ENCODE data around the gene YBEY.

YBEY gene

DNA sequence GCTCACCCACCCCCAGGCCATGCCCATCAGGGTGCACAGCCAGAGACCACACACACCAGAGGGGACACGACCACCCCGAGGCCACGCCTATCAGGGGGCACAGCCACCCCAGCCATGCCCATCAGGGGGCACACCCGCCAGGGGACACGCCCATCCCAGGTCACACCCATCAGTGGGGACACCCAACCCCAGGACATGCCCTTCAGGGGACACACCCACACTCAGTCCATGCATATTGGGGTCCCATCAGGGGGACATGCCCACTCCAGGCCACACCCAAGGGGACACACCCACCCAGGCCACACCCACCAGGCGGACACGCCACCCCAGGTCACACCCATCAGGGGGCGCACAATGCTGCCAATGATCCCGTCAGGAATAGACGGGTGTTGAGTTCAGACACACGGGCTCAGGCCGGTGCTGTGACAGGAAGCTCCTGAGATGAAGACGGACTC, 21.4 kb upstream of the YBEY start:
- DNase-seq (ENCODE audit: low read depth), result no peak

DNA sequence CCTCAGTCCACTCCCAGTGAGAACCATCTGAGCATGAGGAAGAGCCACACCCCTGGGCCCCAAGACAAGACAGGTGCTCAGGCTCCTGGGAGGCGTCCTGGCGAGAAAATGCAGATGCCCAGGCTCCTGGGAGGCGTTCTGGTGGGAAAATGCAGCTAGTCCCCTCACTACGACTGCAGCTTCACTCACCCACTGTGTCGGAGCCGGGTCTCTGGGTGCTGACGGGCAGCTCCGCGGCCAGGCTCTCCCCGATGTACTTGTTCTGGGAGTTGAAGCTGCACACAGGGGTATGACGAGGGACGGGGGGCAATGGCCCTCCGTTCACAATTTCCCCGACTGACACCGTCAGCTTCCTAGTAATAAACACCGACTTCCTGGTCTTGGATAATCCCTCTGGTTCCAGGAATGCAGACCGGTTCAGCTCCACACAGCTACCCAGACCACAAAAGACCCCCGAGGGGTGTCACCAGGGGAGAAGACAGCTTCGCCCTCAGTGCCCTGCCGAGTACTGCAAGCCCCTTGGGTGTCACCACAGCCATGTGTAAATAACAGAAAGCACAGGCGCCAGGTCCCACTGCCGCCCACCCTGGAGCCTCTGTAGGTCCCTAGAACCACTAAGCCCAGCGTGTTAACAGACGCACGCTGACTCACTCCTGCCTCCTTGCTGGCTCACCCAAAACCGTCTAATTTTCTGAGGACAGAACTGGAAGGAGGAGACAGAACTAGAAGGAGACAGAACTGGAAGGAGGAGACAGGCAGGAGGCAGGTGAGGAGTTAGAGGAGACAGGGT, 20.2 kb upstream of the YBEY start:
- DNase-seq (ENCODE audit: low read depth), result no peak

DNA sequence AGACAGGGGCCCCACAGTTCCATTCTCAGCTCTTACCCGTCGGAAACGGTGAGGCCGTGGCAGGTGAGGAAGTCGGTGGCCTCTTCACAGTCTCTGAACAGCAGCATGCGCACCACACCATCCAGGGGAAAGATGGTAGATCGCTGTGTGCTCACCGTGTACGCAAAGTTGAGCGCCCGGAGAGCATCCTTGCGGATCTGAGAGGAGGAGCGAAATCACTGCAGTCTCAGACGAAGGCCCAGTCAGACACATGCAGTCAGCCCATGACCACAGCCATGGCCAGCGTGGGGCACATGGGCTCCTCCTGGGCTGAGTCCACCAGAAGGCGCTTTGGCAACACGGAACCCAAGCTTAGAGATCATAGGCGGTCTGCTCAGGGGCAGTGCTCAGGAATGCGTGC, 19.2 kb upstream of the YBEY start:
- DNase-seq (ENCODE audit: low read depth), result no peak

DNA sequence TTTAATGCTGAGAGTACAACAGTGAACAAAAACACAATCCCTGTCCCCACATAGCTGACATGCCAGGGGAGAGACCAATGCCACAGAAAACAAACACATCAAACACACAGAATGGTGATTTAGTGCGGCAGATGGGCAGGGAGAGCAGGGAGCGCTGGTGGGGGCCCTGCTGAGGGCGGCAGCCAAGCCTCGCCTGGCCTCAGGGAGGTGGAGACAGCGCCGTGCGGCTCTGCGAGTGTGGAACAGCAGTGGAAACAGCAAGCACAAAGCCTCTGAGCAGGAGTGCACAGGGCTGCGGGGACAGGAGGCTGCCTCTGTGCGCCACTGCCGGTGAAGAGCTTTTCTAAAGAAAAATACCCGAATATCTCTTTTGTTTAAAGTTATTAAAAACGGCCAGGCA, 17.8 kb upstream of the YBEY start:
- no peak for DNase-seq (ENCODE audit: low read depth)

DNA sequence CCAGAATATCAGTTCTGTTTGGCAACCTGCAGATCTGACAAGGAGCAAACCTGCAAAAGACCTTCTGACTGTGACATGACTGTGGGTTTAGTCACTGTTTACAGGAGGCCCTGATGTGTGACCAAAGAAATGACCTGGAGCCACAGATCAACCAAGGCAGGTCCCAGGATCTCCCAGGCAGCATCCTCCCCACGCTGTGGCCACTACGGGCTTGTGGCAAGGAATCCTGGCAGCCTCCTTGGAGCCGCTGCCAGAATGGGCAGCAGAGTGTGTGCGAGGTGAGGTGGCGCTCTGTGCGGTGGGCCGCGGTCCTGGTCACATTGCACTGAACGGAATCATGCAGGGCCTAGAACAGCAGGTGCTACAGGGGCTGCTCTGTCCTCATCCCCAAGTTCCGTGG, 16.7 kb upstream of the YBEY start:
- no peak for DNase-seq (ENCODE audit: low read depth)

DNA sequence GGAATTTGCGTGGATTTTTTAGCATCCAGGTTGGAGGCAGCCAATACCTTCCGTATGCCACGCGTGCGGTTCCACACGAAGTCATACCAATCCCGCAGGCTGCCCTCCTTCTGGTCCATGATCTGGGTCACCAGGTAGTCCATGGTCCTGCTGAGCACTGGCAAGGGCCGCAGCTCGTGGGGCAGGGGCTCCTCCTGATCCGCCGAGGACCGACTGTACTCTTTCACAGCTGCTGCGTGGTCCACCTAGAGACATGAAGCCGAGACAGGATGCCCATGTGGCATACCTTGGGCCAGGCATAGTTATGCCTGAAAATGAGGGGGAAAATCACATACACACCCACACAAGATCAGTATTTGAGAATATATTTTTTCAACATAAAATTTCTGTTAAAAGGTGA, 12.8 kb upstream of the YBEY start:
- DNase-seq (ENCODE audit: low read depth), result no peak

DNA sequence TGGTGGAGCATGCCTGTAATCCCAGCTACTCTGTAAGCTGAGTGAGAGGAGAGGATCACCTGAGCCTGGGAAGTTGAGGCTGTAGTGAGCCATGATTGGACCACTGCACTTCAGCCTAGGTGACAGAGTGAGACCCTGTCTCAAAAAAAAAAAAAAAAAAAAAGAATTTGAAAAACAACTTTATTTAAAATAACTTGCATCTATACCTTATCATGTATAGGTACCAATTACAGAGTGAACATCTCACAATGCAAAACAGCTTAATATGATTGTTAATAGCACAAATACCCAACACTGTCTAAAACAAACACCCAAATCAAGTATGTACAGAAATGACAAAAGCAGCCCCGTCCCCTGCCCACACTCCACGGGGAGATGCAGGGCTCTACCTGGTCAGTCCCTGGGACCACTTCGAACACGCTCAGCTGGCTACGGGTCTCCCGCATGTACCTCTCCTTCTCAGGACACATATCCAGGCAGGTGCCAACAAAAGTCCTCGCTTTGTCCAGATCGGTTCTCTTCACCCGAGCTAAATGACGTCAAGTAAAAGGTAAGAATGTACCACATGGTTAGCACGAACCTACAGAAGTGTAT, 11.2 kb upstream of the YBEY start:
- no peak for DNase-seq (ENCODE audit: low read depth)

DNA sequence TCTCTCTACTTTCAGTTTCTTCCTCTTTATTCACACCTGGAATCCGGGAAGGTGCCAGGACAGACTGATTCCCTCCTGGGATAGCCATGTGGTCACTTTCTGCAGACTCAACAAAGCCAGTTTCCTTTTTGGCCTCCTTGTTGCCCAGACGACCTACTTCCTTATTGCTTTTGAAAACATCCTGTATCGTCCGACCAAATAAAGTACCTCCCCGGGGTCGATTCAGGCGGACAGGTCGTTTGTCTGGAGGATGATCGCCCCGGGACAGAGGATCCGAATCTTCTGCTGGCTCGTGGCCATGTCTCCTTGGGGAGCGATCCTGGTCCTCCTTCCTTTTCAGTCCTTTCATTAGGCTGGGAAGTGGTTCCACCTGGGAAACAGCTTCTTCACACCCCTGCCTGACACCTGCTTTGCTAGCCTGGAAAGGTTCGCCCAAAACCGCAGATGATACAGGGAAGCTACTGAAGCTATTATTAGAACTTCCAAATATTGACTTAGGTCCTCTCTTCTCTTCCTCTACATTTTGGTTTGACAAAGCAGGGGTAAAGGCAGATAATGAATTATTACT, 2.0 kb upstream of the YBEY start:
- DNase-seq (ENCODE audit: low read depth), result no peak

DNA sequence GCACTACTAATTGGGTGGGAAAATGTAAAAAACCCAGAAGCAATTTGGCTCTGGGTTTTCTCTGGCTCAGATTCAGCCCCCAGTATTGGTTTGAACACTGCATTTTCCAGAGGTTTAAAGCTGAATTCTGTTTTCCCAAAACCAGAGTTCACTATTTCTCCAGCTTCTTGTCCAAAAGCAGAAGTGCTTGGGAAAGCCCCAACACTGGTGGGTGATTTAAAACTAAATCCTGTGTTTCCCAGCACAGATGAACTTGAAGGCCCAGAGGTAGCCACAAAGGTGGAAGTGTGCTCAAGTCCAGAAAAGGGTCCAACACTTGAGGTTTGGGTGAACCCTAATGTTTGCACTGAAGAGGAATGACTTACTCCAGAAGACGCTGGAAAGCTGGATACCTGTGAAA, 1.4 kb upstream of the YBEY start:
- no peak for DNase-seq (ENCODE audit: low read depth)

DNA sequence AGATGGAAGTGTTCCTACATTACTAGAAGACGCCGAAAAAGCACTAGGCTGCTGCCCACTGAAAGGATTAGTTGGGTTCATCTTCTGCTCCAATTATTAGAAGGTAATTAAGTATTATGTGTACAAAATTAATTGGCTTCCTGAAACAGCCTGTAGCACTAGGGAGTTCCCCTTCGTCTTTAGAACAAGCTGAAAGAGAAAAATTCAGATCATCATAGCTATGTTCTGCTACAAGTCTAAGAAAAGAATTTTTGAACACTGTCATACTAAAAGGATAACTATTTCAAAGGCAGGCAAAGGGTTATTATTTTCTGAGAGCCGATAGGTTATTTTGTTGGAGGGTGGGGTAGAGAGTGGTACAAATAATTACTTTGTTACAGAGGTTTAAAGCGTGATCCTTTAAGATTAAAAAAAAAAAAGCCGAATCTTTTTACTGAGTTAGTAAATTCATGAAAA, 908 bp upstream of the YBEY start, which contains the start of gene MCM3AP:
MCM3AP (minus strand) TSS at position 406 of the 456 bp plus-strand sequence; CDS start at position 81, 325 bp downstream.
- DNase-seq (ENCODE audit: low read depth), result no peak

DNA sequence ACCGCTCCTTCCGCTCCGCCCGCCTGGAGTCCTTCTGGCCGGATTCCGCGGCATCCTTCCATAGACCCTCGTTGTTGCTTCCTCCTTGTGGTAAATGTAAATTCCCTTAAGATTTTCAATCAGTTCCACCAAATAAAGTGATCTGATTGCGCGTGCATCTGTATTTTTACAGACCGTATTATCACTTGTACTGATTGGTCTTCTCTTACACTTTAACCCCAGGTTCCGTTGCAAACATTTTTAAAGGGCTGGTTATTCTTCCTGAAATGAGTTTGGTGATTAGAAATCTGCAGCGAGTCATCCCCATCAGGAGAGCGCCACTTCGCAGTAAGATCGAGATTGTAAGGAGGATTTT, 483 bp downstream of the YBEY start:
- no peak for DNase-seq (ENCODE audit: low read depth)

DNA sequence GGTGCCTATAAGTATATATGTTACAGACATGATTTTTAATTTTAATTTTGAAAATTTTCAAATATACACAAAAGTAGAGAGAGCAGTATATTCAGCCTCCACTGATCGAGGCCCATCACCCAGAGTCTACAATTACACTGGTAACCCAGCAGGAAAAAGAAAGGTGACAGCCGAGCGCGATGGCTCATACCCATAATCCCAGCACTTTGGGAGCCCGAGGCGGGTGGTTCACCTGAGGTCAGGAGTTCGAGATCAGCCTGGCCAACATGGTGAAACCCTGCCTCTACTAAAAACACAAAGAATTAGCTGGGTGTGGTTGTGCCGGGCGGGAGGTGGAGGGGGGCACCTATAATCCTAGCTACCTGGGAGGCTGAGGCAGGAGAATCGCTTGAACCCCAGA, 1.4 kb downstream of the YBEY start:
- DNase-seq (ENCODE audit: low read depth), result no peak

DNA sequence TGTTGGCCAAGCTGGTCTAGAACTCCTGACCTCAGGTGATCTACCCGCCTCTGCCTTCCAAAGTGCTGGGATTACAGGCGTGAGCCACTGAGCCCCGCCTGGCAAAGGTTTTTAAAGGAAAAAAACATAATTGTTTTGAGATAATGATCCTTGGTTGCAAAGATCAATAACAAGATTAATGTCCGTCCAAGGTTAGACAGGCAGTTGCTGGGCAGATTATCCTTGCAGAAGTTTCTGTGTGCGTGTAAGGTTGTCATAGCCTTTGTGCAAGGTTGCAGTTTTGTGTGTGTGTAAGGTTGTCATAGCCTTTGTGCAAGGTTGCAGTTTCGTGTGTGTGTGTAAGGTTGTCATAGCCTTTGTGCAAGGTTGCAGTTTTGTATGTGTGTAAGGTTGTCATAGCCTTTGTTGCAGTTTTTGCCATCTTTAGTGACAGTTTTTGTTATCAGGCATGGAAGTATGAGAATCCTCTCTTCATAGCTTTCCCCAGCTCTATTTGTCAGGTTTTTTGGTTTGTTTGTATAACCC, 3.6 kb downstream of the YBEY start:
- no peak for DNase-seq (ENCODE audit: low read depth)

DNA sequence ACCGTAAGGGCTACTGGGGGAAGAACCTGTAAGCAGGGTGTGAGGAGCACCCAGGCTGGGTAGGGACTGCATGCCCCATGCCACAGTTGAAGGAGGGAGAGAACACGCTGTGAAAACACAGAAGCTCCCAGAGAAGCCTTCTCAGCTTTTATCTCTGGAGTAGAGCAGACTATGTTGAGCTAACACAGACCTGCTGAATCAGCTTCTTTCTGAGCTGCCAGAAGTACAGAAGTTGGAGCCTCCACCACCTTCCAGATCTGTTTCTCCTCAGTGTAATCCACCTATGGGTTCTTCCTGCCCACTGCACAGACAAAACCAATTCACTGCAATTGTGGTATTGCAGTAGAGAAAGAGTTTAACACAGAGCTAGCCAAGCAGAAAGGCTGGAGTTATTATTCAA, 5.4 kb downstream of the YBEY start:
- DNase-seq (ENCODE audit: low read depth), result no peak

DNA sequence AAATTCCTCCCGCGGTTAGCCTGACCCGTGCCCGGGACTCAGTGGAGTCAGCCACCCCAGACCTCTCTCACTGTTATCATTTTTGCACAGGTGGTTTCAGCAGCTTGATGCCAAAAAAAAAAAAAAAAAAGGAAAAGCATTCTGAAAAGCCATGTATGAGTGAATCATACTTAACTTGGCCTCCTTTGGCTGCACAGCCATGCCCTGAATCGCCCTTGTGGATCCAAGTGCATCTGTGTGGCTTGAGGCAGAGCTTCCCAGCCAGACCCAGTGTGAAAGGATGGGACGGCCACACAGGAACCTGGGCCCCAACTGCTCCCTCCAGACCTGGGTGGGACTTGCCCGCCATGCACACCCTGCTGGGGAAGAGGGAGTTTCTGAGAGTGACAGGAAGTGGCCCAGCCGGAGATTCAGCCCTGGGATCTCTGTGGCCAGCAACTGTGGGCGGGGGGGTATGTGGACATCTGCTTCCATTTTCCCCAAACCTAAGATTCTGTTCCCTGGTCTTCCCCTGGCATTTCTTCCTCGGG, 8.6 kb downstream of the YBEY start:
- no peak for DNase-seq (ENCODE audit: low read depth)

DNA sequence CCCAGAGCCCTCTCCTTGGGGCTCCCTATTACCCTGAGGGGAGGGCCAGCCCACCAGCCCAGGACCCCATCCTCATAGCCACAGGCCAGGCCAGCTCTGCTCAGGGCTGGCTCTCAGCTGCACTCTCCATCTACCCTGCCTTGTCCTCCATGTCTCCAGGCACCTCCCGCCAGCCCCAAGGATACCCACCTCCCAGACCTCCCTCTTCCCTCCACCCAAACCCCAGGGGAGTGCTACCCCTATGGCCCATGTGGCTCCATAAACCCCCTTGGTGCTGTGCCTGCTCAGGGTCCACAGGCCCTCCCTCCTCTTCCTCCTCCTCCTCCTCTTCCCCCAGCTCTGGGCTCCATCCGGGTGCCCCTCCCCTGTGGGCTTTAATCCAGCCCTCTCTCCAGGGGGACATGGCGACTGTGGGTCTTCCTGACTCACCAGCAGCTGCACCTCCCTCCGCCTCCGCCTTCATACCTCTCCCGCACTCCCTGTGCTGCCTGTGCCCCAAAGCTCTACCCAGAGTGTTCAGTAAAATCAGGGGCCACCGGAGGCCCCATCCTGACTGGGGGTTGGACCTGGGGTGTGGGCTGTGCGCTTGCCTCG, 9.1 kb downstream of the YBEY start:
- DNase-seq (ENCODE audit: low read depth), result no peak

DNA sequence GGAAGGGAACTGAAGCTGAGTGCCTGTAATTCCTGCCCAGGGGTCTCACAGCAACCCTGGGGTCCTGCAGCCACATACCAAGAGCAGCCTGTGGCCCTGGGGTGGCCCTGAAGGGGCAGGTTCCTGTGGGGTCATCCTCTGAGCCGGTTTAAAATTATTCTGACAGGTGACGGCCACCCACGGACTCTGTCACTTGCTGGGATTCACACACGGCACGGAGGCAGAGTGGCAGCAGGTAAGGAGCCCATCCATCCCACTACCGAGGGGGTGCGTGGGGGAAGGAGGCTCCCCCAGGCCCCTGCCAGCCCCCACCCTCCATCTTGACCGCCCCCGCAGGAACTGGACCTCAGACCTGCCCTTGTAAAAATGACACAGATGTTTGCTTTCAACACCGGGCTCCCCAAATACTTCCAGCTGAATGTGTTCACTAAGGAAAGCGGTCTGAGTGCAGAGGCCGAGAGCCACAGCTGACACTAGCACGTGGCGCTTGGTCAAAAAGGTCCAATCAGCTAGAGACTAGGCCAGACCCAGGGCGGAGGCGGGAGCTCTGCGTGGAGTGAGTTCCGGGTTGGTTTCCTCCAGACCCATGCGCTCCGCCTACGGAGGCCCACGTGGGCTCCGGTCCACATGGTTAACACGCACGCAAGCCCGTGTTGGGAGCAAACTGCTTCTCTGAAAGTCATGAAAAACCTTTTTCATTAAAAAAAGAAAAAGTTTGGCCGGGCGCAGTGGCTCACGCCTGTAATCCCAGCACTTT, 10.0 kb downstream of the YBEY start:
- DNase-seq (ENCODE audit: low read depth), result peak; percentile 21

DNA sequence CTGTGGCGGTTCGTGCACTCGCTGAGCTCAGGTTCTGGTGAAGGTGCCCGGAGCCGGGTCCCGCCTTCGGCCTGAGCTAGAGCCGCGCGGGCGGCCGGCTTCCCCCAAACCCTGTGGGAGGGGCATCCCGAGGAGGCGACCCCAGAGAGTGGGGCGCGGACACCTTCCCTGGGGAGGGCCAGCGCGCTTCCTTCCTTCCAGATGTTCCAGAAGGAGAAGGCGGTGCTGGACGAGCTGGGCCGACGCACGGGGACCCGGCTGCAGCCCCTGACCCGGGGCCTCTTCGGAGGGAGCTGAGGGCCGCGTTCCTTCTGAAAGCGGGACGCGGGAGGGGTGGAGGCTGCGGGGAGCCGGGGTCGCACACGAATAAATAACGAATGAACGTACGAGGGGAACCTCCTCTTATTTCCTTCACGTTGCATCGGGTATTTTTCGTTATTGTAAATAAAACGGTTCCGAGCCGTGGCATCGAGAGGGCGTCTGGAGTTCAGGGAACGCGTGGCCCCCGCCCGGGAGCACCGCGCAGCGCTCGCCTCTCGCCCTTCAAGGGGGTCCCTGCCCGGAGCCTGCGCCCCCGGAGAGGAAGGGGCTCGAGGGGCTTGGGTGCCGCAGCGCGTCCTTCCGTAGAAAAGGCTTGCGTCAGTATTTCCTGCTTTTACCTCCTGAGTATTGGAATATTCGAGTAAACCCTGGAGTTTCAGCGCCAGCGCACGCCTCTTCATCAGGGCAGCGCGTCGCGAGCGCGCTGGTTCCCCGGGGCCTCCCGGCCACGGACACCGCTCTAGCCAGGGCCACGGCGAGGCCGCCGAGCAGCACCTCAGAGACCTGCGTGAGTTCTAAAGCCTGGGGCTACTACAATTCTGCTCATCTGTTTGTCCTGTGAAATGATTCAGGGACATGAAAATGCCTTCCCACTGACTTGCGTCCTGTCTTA, 11.5 kb downstream of the YBEY start:
- no peak for DNase-seq (ENCODE audit: low read depth)

DNA sequence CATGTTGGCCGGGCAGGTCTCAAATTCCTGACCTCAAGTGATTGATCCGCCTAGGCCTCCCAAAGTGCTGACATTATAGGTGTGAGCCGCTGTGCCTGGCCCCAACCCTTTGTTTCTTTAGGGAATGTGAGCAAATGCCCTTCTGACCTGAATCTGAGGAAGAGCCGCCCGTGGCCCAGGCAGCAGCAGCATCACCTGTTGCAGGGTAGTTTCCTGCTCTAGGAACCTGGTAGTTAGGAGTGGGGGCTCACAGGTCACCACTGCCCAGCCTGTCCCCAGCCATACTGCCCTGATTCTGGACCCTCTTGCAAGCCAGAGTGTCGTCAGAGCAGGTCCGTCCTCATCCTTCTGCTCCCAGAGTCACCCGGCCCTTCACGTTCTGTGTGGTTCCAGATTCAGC, 13.0 kb downstream of the YBEY start:
- DNase-seq (ENCODE audit: low read depth), result no peak

DNA sequence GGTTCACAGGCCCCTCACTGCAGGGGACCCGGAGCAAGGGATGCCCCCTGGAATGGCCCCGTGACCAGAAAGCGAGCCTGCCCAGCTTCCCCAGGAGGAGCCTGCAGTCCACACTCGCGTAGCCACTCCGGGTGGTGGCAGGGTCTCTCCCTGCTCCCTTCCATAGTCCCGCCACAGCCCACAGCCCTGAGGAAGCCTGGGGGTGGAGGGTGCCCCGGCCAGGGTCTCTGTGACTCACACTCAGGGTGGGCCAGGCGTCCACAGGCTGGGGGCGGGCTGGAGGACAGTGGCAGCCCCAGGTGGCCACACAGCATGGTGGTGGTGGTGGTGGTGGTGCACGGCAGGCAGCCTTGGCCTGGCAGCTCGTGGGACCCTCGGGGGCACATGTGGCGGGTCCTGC, 15.6 kb downstream of the YBEY start:
- no peak for DNase-seq (ENCODE audit: low read depth)

DNA sequence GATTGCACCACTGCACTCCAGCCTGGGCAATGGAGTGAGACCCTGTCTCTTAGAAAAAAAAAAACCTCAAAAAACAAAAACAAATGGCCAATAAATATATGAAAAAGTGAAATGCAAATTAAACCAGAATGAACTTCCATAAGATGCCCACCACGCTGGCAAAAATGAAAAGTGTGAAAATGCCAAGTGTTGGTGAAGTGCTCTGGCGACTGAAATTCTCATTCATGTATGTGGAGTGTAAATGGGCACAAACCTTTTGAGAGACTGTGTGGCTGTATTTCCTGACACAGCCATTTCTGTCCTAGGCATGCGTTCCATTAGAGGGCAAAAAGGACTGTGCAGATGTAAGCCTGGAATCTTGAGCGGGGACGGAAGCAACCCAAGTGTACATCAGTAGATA, 18.3 kb downstream of the YBEY start:
- DNase-seq (ENCODE audit: low read depth), result no peak
